ENCODE data around the gene NGEF. TPM values are rescaled to one million over a fixed set of nuclear protein-coding genes. Genes with fewer than 3 reads are reported as not detected.
"Not testable (repeated sequence)": the region's sequence is repeated elsewhere in the genome, so short reads cannot be mapped to it uniquely, and the experiment has no call there.

NGEF gene
- total RNA-seq, 6 experiments from 2014 or later: 16.4 to 20.9 (median 20.2) TPM

DNA sequence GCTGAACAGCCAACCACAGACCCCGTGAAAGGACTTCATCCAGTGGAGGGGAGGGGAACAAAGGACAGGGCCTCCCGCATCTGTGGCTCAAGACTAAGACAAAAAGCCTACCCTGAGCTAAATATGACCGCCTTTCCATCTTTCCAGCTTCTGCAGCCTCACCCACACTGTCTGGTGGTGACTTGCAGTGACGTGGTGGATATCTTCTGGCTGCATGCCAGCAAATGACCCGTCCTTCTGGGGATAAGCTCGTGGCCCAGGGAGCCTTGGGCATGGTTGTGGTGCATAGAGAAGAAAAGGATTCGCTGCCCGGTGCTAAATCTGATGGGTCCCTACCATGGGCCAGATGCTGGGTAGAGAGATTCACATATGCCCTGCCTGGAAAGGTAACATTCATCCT lies 8.7 kb upstream of the NGEF start:
- H3K4me3 ChIP-seq: no peak overlapping the region
- ATAC-seq: no peak
- H3K4me1 ChIP-seq: no peaks in the 10 kb centered on the region
- no peaks in the 10 kb centered on the region for H3K27me3 ChIP-seq
- no CpG with 5 or more reads among the region's 8 CpGs for WGBS (ENCODE audit: insufficient coverage, low coverage, low lambda C conversion rate, missing lambda C conversion rate)
- intact Hi-C loops (cut with DNase I): no loop called here
- no peak for TF ChIP-seq POLR2A (IDR thresholded peaks at IDR 0.05)
- TF ChIP-seq, protein P1, sequence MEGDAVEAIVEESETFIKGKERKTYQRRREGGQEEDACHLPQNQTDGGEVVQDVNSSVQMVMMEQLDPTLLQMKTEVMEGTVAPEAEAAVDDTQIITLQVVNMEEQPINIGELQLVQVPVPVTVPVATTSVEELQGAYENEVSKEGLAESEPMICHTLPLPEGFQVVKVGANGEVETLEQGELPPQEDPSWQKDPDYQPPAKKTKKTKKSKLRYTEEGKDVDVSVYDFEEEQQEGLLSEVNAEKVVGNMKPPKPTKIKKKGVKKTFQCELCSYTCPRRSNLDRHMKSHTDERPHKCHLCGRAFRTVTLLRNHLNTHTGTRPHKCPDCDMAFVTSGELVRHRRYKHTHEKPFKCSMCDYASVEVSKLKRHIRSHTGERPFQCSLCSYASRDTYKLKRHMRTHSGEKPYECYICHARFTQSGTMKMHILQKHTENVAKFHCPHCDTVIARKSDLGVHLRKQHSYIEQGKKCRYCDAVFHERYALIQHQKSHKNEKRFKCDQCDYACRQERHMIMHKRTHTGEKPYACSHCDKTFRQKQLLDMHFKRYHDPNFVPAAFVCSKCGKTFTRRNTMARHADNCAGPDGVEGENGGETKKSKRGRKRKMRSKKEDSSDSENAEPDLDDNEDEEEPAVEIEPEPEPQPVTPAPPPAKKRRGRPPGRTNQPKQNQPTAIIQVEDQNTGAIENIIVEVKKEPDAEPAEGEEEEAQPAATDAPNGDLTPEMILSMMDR (IDR thresholded peaks at IDR 0.05): no peak
- no peaks in the 10 kb centered on the region for H3K9me3 ChIP-seq
- no peaks in the 10 kb centered on the region for H3K36me3 ChIP-seq
- no peak overlapping the region for H3K27ac ChIP-seq
- DNase-seq: no peak

DNA sequence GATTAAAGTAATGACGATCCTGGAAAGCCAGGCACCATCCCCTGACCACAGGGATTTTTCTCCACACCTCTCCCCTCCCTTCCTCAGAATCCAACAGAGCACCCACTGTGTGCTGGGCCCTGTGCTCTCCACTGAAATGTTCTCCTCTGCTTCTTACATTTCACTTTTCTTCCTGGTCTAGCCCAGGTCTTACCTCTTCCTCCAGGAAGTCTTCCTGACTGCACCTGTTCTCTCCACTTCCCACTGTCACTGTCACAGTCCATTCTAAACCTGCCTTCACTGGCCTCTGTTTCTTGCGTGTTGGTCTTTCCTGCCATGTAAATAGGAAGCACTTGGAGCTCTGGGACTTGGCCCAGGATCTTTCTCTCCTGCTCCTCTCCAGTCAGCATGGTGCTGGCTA lies 7.4 kb upstream of the NGEF start:
- Histone ChIP-seq H3K4me1 (no peaks in the 10 kb centered on the region), H3K9me3 (no peaks in the 10 kb centered on the region), H3K4me3 (no peak overlapping the region), H3K27me3 (no peaks in the 10 kb centered on the region), H3K27ac (no peak overlapping the region), H3K36me3 (no peaks in the 10 kb centered on the region)
- DNase-seq: no peak
- 92% methylated on average over 2 of the region's 2 CpGs for WGBS (ENCODE audit: insufficient coverage, low coverage, low lambda C conversion rate, missing lambda C conversion rate)
- TF ChIP-seq, protein P1 (IDR thresholded peaks at IDR 0.05): no peak
- TF ChIP-seq POLR2A (IDR thresholded peaks at IDR 0.05): no peak
- intact Hi-C loops (cut with DNase I): no loop called here
- no peak for ATAC-seq

DNA sequence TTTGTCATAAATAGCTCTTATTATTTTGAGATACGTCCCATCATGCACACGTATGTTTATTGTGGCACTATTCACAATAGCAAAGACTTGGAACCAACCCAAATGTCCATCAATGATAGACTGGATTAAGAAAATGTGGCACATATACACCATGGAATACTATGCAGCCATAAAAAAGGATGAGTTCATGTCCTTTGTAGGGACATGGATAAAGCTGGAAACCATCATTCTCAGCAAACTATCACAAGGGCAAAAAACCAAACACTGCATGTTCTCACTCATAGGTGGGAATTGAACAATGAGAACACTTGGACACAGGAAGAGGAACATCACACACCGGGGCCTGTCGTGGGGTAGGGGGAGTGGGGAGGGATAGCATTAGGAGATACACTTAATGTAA lies 6.6 kb upstream of the NGEF start:
- intact Hi-C loops (cut with DNase I); DNase-seq; H3K27me3 ChIP-seq; ATAC-seq; H3K27ac ChIP-seq; H3K9me3 ChIP-seq; H3K4me3 ChIP-seq; H3K36me3 ChIP-seq; H3K4me1 ChIP-seq: not testable (repeated sequence)
- 93% methylated on average over 2 of the region's 4 CpGs for WGBS (ENCODE audit: insufficient coverage, low coverage, low lambda C conversion rate, missing lambda C conversion rate)

DNA sequence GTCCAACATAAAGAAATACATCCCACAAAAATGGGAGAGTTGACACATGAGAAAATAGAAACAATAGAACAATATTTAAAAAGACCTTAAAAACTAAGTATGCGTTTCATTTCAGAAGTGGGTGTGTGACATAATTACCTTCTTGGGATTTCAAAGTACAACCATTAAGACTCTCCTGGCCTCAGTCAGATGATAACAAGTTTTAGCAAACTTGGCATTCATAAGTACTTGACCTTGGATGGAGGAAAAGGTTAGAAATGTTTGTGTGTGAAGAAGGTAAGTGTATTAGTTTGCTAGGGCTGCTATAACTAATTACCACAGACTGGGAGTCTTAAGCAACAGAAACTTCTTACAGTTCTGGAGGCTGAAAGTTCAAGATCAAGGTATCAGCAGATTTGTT lies 4.9 kb upstream of the NGEF start:
- H3K4me1 ChIP-seq: peaks cover 0 to 4% (median 0%) of the 10 kb centered on the region in 4 donors
- no peaks in the 10 kb centered on the region for H3K27me3 ChIP-seq
- TF ChIP-seq, protein P1 (IDR thresholded peaks at IDR 0.05): no peak
- TF ChIP-seq POLR2A (IDR thresholded peaks at IDR 0.05): no peak
- no peak overlapping the region for H3K27ac ChIP-seq
- ATAC-seq (no peak), DNase-seq (no peak)
- intact Hi-C loops (cut with DNase I): no loop called here
- H3K4me3 ChIP-seq: no peak overlapping the region
- H3K9me3 ChIP-seq: no peaks in the 10 kb centered on the region
- WGBS (ENCODE audit: insufficient coverage, low coverage, low lambda C conversion rate, missing lambda C conversion rate): 94% methylated on average over 1 of the region's 1 CpG
- no peaks in the 10 kb centered on the region for H3K36me3 ChIP-seq

DNA sequence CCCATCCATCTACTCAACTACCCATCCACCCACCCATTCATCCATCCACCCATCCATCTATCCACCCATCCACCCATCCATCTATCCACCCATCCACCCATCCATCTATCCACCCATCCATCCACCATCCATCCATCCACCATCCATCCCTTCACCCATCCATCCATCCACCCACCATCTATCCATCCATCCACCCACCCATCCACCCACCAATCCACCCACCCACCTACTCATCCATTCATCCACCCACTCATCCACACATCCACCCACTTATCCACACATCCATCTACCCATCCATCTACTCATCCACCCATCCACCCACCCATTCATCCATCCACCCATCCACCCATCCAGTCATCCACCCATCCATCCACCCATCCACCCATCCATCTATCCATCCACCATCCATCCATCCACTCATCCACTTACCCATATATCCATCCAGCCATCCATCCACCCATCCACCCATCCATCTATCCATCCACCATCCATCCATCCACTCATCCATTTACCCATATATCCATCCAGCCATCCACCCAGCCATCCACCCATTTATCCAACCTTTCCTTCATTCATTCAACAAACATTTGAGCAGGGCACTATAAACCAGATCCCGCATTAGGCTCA lies 2.1 kb upstream of the NGEF start:
- TF ChIP-seq, protein P1 (IDR thresholded peaks at IDR 0.05): no peak
- no peak for TF ChIP-seq POLR2A (IDR thresholded peaks at IDR 0.05)
- WGBS (ENCODE audit: insufficient coverage, low coverage, low lambda C conversion rate, missing lambda C conversion rate): 100% methylated on average over 1 of the region's 1 CpG
- H3K4me1 ChIP-seq: peaks cover 0 to 17% (median 0%) of the 10 kb centered on the region in 4 donors
- H3K36me3 ChIP-seq: no peaks in the 10 kb centered on the region
- no peak overlapping the region for H3K4me3 ChIP-seq
- intact Hi-C loops (cut with DNase I): no loop called here
- H3K9me3 ChIP-seq: no peaks in the 10 kb centered on the region
- no peak overlapping the region for H3K27ac ChIP-seq
- H3K27me3 ChIP-seq: no peaks in the 10 kb centered on the region
- DNase-seq (peak in 1 of 3 donors; percentile 5), ATAC-seq (no peak)
